Measurements from ENCODE around the gene CABP5. TPM values are rescaled to one million over a fixed set of nuclear protein-coding genes. Genes with fewer than 3 reads are reported as not detected.

Gene CABP5
- total and polyA plus RNA-seq, 4 donors = not detected

- Histone ChIP-seq H3K9me3 (ENCODE audit: control insufficient read depth, insufficient read depth, low read length) (no peaks in the 10 kb centered on the region), H3K4me1 (ENCODE audit: control insufficient read depth, insufficient read depth, low read length) (no peaks in the 10 kb centered on the region), H3K27ac (ENCODE audit: low read depth, low read length) (no peak overlapping the region), H3K36me3 (ENCODE audit: control insufficient read depth, insufficient read depth, low read length) (no peaks in the 10 kb centered on the region), H3K27me3 (ENCODE audit: control insufficient read depth, insufficient read depth, low read length) (no peaks in the 10 kb centered on the region), H3K4me3 (ENCODE audit: low read depth, low read length) (no peak overlapping the region)
- no CpG with 5 or more reads among the region's 2 CpGs for WGBS (ENCODE audit: insufficient coverage)
- no peak for DNase-seq (ENCODE audit: low read depth in 4 of 6, low spot score in 6 of 6)
These were observed 7.1 kb downstream of the CABP5 start for GRCh38 chr19:48036765-48037164.

- no peaks in the 10 kb centered on the region for H3K36me3 ChIP-seq (ENCODE audit: control insufficient read depth, insufficient read depth, low read length)
- H3K9me3 ChIP-seq (ENCODE audit: control insufficient read depth, insufficient read depth, low read length) = no peaks in the 10 kb centered on the region
- 87% methylated on average over 4 of the region's 5 CpGs for WGBS (ENCODE audit: insufficient coverage)
- H3K27me3 ChIP-seq (ENCODE audit: control insufficient read depth, insufficient read depth, low read length) = peaks cover 2% of the 10 kb centered on the region
- H3K27ac ChIP-seq (ENCODE audit: low read depth, low read length) = no peak overlapping the region
- H3K4me1 ChIP-seq (ENCODE audit: control insufficient read depth, insufficient read depth, low read length) = no peaks in the 10 kb centered on the region
- H3K4me3 ChIP-seq (ENCODE audit: low read depth, low read length) = no peak overlapping the region
- DNase-seq (ENCODE audit: low read depth in 4 of 6, low spot score in 6 of 6) = no peak
These were observed 10.3 kb downstream of the CABP5 start for GRCh38 chr19:48033604-48034003.

- DNase-seq (ENCODE audit: low read depth in 4 of 6, low spot score in 6 of 6) = no peak
- no peaks in the 10 kb centered on the region for H3K36me3 ChIP-seq (ENCODE audit: control insufficient read depth, insufficient read depth, low read length)
- no peaks in the 10 kb centered on the region for H3K9me3 ChIP-seq (ENCODE audit: control insufficient read depth, insufficient read depth, low read length)
- no peaks in the 10 kb centered on the region for H3K4me1 ChIP-seq (ENCODE audit: control insufficient read depth, insufficient read depth, low read length)
- WGBS (ENCODE audit: insufficient coverage) = 69% methylated on average over 5 of the region's 10 CpGs
- H3K27me3 ChIP-seq (ENCODE audit: control insufficient read depth, insufficient read depth, low read length) = peaks cover 2% of the 10 kb centered on the region
- H3K27ac ChIP-seq (ENCODE audit: low read depth, low read length) = no peak overlapping the region
- no peak overlapping the region for H3K4me3 ChIP-seq (ENCODE audit: low read depth, low read length)
These were observed 13.8 kb downstream of the CABP5 start for GRCh38 chr19:48030073-48030472.

- Histone ChIP-seq H3K27me3 (ENCODE audit: control insufficient read depth, insufficient read depth, low read length) (peaks cover 2% of the 10 kb centered on the region), H3K4me1 (ENCODE audit: control insufficient read depth, insufficient read depth, low read length) (no peaks in the 10 kb centered on the region), H3K4me3 (ENCODE audit: low read depth, low read length) (no peak overlapping the region), H3K27ac (ENCODE audit: low read depth, low read length) (no peak overlapping the region), H3K9me3 (ENCODE audit: control insufficient read depth, insufficient read depth, low read length) (no peaks in the 10 kb centered on the region), H3K36me3 (ENCODE audit: control insufficient read depth, insufficient read depth, low read length) (no peaks in the 10 kb centered on the region)
- 71% methylated on average over 7 of the region's 7 CpGs for WGBS (ENCODE audit: insufficient coverage)
- DNase-seq (ENCODE audit: low read depth in 4 of 6, low spot score in 6 of 6) = peak in 1 of 6 donors; percentile 2
These were observed 14.4 kb downstream of the CABP5 start for GRCh38 chr19:48029431-48029830.

GRCh38 chr19:48025480-48025879, 18.4 kb downstream of the CABP5 start:
- no peak for DNase-seq (ENCODE audit: low read depth in 4 of 6, low spot score in 6 of 6)
- WGBS (ENCODE audit: insufficient coverage) = 68% methylated on average over 2 of the region's 3 CpGs
- Histone ChIP-seq H3K27me3 (ENCODE audit: control insufficient read depth, insufficient read depth, low read length) (no peaks in the 10 kb centered on the region), H3K9me3 (ENCODE audit: control insufficient read depth, insufficient read depth, low read length) (no peaks in the 10 kb centered on the region), H3K4me1 (ENCODE audit: control insufficient read depth, insufficient read depth, low read length) (no peaks in the 10 kb centered on the region), H3K4me3 (ENCODE audit: low read depth, low read length) (no peak overlapping the region), H3K27ac (ENCODE audit: low read depth, low read length) (no peak overlapping the region), H3K36me3 (ENCODE audit: control insufficient read depth, insufficient read depth, low read length) (no peaks in the 10 kb centered on the region)

- no peak for DNase-seq (ENCODE audit: low read depth in 4 of 6, low spot score in 6 of 6)
- no CpG with 5 or more reads among the region's 3 CpGs for WGBS (ENCODE audit: insufficient coverage)
- no peak overlapping the region for H3K27ac ChIP-seq (ENCODE audit: low read depth, low read length)
These were observed 20.4 kb downstream of the CABP5 start for GRCh38 chr19:48023518-48023917.

GRCh38 chr19:48023011-48023410, 20.9 kb downstream of the CABP5 start:
- 66% methylated on average over 2 of the region's 2 CpGs for WGBS (ENCODE audit: insufficient coverage)
- H3K36me3 ChIP-seq (ENCODE audit: control insufficient read depth, insufficient read depth, low read length) = no peaks in the 10 kb centered on the region
- no peak for DNase-seq (ENCODE audit: low read depth in 4 of 6, low spot score in 6 of 6)
- H3K27ac ChIP-seq (ENCODE audit: low read depth, low read length) = no peak overlapping the region
- H3K9me3 ChIP-seq (ENCODE audit: control insufficient read depth, insufficient read depth, low read length) = no peaks in the 10 kb centered on the region
- no peaks in the 10 kb centered on the region for H3K27me3 ChIP-seq (ENCODE audit: control insufficient read depth, insufficient read depth, low read length)
- H3K4me3 ChIP-seq (ENCODE audit: low read depth, low read length) = no peak overlapping the region
- H3K4me1 ChIP-seq (ENCODE audit: control insufficient read depth, insufficient read depth, low read length) = no peaks in the 10 kb centered on the region

More at GRCh38 chr19:48023518-48023917, 20.4 kb downstream of the CABP5 start:
- Histone ChIP-seq H3K4me3 (ENCODE audit: low read depth, low read length) (no peak overlapping the region), H3K27me3 (ENCODE audit: control insufficient read depth, insufficient read depth, low read length) (no peaks in the 10 kb centered on the region), H3K36me3 (ENCODE audit: control insufficient read depth, insufficient read depth, low read length) (no peaks in the 10 kb centered on the region), H3K9me3 (ENCODE audit: control insufficient read depth, insufficient read depth, low read length) (no peaks in the 10 kb centered on the region), H3K4me1 (ENCODE audit: control insufficient read depth, insufficient read depth, low read length) (no peaks in the 10 kb centered on the region)

GRCh38 chr19:48020686-48021085, 23.2 kb downstream of the CABP5 start:
- no CpG with 5 or more reads among the region's 3 CpGs for WGBS (ENCODE audit: insufficient coverage)
- Histone ChIP-seq H3K27me3 (ENCODE audit: control insufficient read depth, insufficient read depth, low read length) (no peaks in the 10 kb centered on the region), H3K36me3 (ENCODE audit: control insufficient read depth, insufficient read depth, low read length) (no peaks in the 10 kb centered on the region), H3K27ac (ENCODE audit: low read depth, low read length) (no peak overlapping the region), H3K4me3 (ENCODE audit: low read depth, low read length) (no peak overlapping the region), H3K4me1 (ENCODE audit: control insufficient read depth, insufficient read depth, low read length) (no peaks in the 10 kb centered on the region), H3K9me3 (ENCODE audit: control insufficient read depth, insufficient read depth, low read length) (no peaks in the 10 kb centered on the region)
- no peak for DNase-seq (ENCODE audit: low read depth in 4 of 6, low spot score in 6 of 6)

- Histone ChIP-seq H3K9me3 (ENCODE audit: control insufficient read depth, insufficient read depth, low read length) (no peaks in the 10 kb centered on the region), H3K27ac (ENCODE audit: low read depth, low read length) (no peak overlapping the region), H3K36me3 (ENCODE audit: control insufficient read depth, insufficient read depth, low read length) (no peaks in the 10 kb centered on the region), H3K4me1 (ENCODE audit: control insufficient read depth, insufficient read depth, low read length) (no peaks in the 10 kb centered on the region), H3K27me3 (ENCODE audit: control insufficient read depth, insufficient read depth, low read length) (no peaks in the 10 kb centered on the region), H3K4me3 (ENCODE audit: low read depth, low read length) (no peak overlapping the region)
- WGBS (ENCODE audit: insufficient coverage) = 96% methylated on average over 10 of the region's 11 CpGs
- no peak for DNase-seq (ENCODE audit: low read depth in 4 of 6, low spot score in 6 of 6)
These were observed 32.7 kb downstream of the CABP5 start for GRCh38 chr19:48010932-48011758.

- DNase-seq (ENCODE audit: low read depth in 4 of 6, low spot score in 6 of 6) = no peak
These were observed 37.1 kb downstream of the CABP5 start for GRCh38 chr19:48006762-48007161.

More at GRCh38 chr19:48006762-48007161, 37.1 kb downstream of the CABP5 start:
- Histone ChIP-seq H3K9me3 (ENCODE audit: control insufficient read depth, insufficient read depth, low read length) (no peaks in the 10 kb centered on the region), H3K27me3 (ENCODE audit: control insufficient read depth, insufficient read depth, low read length) (no peaks in the 10 kb centered on the region), H3K36me3 (ENCODE audit: control insufficient read depth, insufficient read depth, low read length) (no peaks in the 10 kb centered on the region), H3K27ac (ENCODE audit: low read depth, low read length) (no peak overlapping the region), H3K4me3 (ENCODE audit: low read depth, low read length) (no peak overlapping the region), H3K4me1 (ENCODE audit: control insufficient read depth, insufficient read depth, low read length) (no peaks in the 10 kb centered on the region)
- WGBS (ENCODE audit: insufficient coverage) = 91% methylated on average over 3 of the region's 6 CpGs

Measured in spinal cord (tissue), 10 donors.